Occipital lobe (tissue), 2 donors: Measurements from ENCODE around the gene MCTP2. TPM values are rescaled to one million over a fixed set of nuclear protein-coding genes. Genes with fewer than 3 reads are reported as not detected.

ENCODE experiments used
- DNase-seq: peaks from one replicate; lab custom pipeline; 2025; lab: John Stamatoyannopoulos, UW
- total RNA-seq: library from RNA; depleted of rRNA; stranded (reverse); fragments of >200 nt; gene quantifications from one replicate; pipeline ENCODE4 v1.2.3, GENCODE V29; 2014

The MCTP2 gene
- total RNA-seq, 1 donor from 2014 or later, result 0.62 TPM

GRCh38 chr15:94351031-94351535, 119.7 kb downstream of the MCTP2 start:
- no peak for DNase-seq

- DNase-seq, result no peak
Observed at GRCh38 chr15:94352636-94353487, 121.5 kb downstream of the MCTP2 start.

DNA sequence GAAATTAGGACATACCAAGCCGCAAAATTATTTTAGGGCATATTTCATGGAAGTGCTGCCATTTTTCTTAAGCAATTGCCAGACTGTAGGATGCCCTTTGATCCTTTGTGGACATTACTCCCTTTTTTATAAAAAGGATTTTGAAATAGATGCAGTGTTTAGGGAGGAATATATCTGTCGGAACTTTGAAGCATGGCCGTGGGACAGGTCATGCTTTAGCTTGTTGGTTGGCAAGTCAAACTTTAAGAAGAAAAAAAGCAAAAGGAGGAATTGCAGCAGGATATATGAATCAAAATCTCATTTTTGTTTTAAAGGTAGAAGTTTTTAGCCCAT, 122.1 kb downstream of the MCTP2 start:
- DNase-seq, result no peak

- no peak for DNase-seq
Observed at GRCh38 chr15:94354655-94355054, 123.3 kb downstream of the MCTP2 start.

GRCh38 chr15:94359716-94360115, 128.4 kb downstream of the MCTP2 start:
- DNase-seq, result no peak

GRCh38 chr15:94360251-94360685, 128.9 kb downstream of the MCTP2 start:
- no peak for DNase-seq

DNA sequence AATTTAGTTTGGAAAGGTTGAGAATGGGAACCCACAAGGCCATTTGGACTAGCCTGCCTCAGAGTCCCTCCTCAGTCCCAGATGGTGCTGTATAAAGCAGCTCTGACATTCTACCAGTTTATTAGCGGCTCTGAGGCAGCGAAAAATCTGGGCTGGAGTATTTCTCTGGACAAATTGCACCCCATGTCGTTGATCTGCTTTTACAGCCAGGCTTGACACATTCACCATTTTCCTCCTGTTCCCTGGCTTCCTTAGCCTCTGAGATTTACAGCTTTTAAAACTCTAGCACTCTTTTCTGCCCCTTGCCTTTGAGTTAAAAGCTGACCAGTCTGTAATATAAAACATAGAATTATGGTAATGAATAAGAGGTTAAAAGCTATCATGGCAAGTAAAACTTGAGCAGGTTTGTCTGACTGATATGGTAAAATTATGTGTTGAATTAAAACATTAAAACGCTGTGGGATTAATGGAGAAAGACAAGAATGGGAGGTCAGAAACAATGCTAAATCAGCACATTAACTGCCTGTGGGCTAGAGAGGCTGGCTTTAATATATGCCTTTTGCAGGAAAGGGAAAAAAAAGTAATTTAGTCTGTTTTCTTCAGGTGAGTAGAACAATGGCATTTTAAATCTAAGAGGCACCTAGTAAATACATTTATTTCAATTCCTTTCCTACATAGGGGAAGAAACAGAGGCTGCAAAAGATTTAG, 131.2 kb downstream of the MCTP2 start:
- no peak for DNase-seq

DNA sequence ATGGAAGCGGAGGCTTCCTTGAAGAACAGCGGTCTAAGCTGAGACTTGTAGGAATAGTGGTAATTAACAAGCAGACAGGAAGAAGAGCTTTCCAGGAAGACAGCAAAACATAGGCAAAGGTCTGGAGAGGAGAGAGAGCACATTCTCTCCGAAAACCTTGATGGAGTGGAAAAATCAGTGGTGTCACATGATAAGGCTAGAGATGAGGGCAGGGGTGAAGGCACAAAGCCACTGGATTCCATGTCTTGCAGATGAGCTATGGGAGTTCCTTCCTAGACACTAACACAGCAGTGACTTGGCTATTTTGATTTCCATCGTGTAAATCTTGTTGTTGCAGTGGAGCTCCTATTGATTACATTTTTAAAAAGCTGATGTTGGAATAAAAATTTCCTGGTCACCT, 132.0 kb downstream of the MCTP2 start:
- no peak for DNase-seq

- DNase-seq, result no peak
Observed at GRCh38 chr15:94366781-94367180, 135.4 kb downstream of the MCTP2 start.

- DNase-seq, result no peak
Observed at GRCh38 chr15:94367726-94368535, 136.6 kb downstream of the MCTP2 start.

- no peak for DNase-seq
Observed at GRCh38 chr15:94370206-94370935, 139.0 kb downstream of the MCTP2 start.

DNA sequence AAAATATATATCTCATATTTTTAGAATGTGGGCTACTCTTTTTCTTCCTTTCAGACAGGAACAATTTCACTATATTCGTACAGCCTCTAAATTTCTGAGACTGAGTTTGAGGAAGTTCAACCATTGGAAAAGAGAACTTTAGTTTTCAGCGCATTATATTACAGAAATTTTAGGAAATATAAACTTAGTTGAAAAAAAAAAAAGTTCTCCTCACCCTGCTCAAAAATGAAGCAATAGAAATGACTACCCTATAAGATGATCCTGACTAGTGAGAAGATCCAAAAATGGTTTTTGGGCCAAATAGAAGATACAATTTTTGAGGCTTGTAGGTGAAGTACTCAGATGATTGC, 139.6 kb downstream of the MCTP2 start:
- DNase-seq, result no peak

DNA sequence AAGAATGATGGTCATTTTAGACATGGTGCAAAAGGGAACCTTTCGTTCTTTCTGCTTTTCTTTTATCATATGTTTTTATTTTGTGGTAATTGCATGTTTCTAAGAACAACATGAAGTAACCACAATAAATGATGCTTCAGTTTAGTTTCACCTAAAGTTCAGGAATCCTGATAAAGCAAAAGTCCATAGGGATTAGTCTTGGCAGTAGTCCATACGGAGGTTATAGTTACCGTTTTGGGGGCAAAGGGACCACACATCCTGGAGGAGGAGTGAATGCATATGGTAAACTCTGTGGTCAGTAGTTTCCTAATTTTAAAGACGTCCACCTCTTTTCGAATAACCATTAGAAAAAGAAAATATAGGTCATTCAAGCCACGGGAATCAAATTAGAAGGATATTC, 141.5 kb downstream of the MCTP2 start:
- no peak for DNase-seq

DNA sequence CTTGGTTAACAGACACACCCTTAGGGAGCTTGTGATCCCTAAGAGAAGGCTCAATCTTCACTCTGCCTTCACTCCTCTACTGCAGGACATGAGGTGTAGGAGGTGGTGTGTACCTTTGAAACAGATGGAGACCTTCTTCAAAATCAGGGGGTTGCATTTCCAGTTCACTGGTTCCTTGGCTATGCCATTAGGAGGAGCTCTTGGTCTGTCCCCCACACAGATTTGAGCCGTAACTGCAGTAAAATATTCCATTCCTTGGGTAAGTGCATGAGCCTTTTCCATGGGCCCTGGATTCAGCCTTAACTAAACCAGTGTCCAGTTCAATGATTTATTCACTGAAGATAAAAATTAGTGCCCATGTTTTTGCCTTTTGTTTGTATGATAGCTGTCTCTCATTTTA, 144.6 kb downstream of the MCTP2 start:
- no peak for DNase-seq

DNA sequence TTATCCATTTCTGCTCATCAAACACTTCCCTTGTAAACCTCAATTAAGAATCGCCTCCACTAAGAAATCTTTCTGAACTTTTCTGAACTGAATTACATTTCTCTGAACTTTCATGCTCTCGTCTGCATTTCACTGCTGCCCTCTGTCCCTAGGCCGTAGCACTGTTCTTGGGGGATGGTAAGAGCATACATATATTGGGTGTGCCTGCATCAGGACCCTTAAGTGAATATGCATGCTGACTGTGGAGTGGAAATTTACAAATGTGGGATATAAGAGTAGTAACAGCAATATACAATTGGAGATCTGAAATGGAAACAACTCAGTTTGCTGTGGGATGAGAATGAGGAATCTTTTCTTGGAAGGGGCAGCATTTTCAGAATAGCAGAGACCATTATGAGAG, 148.6 kb downstream of the MCTP2 start:
- DNase-seq, result no peak

DNA sequence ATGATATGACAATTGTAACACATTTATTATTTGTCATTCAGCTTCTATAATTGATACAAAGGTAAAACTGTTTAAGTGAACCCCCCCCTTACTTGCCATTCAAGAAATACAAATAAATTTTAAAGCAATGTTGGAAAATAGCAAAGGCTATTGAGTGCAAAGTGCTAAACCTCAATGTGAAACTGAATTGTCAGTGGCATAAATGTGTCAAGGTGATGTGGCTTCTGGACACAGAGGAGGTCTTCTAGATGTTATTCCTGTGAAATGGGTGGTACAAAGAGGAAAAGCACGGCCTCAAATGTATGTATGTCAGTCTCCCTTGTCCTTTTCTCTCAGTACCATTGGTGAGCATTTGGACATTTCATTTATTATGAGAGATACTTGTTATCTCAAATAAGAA, 149.4 kb downstream of the MCTP2 start:
- no peak for DNase-seq

GRCh38 chr15:94381384-94381783, 150.0 kb downstream of the MCTP2 start:
- DNase-seq, result no peak

DNA sequence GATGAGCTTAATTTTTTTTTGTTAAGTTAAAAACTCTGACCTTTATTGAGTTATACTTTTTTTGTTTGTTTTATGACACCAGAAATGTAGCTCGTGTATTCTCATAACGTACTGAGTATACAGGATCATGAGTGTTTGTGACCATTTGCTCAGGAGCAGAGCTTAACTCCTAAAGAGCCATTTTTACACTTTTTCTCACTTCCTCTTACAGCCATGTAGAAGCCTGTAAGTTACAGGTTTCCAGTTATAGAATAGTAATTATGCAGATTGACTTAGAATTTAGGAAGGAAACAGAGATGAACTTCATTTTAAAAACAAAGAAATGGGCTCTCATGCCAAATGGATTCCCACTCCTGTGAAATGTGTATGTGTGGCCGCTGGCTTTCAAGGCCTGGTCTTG, 151.7 kb downstream of the MCTP2 start:
- no peak for DNase-seq

DNA sequence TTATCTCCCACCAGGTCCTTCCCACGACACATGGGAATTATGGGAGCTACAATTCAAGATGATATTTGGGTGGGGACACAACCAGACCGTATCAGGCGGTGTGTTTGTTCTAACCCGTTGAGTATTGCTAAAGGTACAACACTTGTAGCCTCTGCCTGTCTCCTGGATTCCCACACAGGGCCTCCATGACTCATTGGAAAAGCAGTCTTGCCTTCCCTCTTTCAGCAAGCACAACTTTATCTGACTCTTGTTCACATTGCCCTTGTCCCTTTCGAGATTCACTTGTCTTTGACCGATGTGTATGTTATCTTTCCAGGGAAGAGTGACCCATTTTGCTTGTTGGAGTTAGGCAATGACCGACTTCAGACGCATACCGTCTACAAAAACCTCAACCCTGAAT, 152.3 kb downstream of the MCTP2 start:
- no peak for DNase-seq

- no peak for DNase-seq
Observed at GRCh38 chr15:94385441-94385840, 154.1 kb downstream of the MCTP2 start.

DNA sequence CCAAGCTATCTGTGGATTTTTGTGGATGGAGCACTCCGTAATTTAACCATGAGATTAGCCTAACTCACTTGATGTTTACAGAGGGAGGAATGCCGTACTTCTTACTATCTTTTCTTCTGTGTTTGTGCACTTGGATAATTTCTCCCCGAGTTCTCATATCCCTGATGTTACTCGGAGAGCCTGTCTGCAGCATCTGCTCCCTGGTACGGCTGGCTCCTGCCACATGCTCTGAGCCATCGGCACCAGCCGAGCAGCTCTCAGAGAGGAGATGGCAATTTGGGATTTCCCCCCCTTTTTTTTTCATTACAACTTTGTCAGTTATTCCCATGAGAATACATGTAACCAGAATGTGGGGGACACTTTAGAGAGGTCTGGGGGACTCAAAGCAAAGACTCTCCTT, 155.0 kb downstream of the MCTP2 start:
- no peak for DNase-seq
